WTC11 (cell line): Measurements from ENCODE around the gene IGFL1. TPM values are rescaled to one million over a fixed set of nuclear protein-coding genes. Genes with fewer than 3 reads are reported as not detected.

Experiments
- ATAC-seq: fragments of 200-7000 bp; cut with Tn5 transposase; 2 replicates; pipeline ENCODE4 v1.10.0; 2021; ENCODE audit warnings: mild to moderate bottlenecking, moderate library complexity
- CTCF ChIA-PET: fragments of 300-600 bp; sonication (Branson Sonifier 250); formaldehyde crosslinking; loops from one replicate; lab custom pipeline; 2021; ENCODE audit warnings: antibody characterized with exemption; lab: Charles Lee
- POLR2A ChIA-PET: fragments of 350-600 bp; sonication (Branson Sonifier 250); formaldehyde crosslinking; loops from one replicate; lab custom pipeline; 2021; ENCODE audit warnings: antibody characterized with exemption; lab: Charles Lee
- DNase-seq: peaks from one replicate; pipeline ENCODE4 v3.0.0; 2021; ENCODE audit warnings: low spot score
- H3K27ac Mint-ChIP-seq: 2 replicates; pipeline ENCODE4 v1.8.0; 2021; ENCODE audit warnings: mixed read lengths
- H3K27me3 Mint-ChIP-seq: 2 replicates; pipeline ENCODE4 v1.8.0; 2021; ENCODE audit warnings: low read depth, mild to moderate bottlenecking, moderate library complexity, mixed read lengths
- H3K36me3 Mint-ChIP-seq: 2 replicates; pipeline ENCODE4 v1.8.0; 2021; ENCODE audit warnings: mixed read lengths
- H3K4me1 Mint-ChIP-seq: 2 replicates; pipeline ENCODE4 v1.8.0; 2022; ENCODE audit warnings: mixed read lengths
- H3K4me3 Mint-ChIP-seq: 2 replicates; pipeline ENCODE4 v1.8.0; 2021; ENCODE audit warnings: mild to moderate bottlenecking, moderate library complexity, mixed read lengths
- H3K9me3 Mint-ChIP-seq: 2 replicates; pipeline ENCODE4 v1.8.0; 2021; ENCODE audit warnings: mixed read lengths
- AR ChIP-seq: fragments of 250-450 bp; sonication (Bioruptor Pico); IDR thresholded peaks from 2 replicates; pipeline ENCODE4 v1.9.0; 2021; ENCODE audit warnings: mild to moderate bottlenecking
- ARID4B ChIP-seq: sonication (generic); formaldehyde crosslinking; IDR thresholded peaks from 2 replicates; pipeline ENCODE4 v1.8.0; 2023; ENCODE audit warnings: missing genetic modification reagents, mild to moderate bottlenecking, borderline replicate concordance
- CDX4 ChIP-seq: fragments of 250-450 bp; sonication (Bioruptor Pico); IDR thresholded peaks from 2 replicates; pipeline ENCODE4 v1.9.0; 2021; ENCODE audit warnings: moderate library complexity, mild to moderate bottlenecking, inconsistent platforms, borderline replicate concordance
- CREB1 ChIP-seq: sonication (generic); formaldehyde crosslinking; IDR thresholded peaks from 2 replicates; pipeline ENCODE4 v1.8.0; 2023; ENCODE audit warnings: mild to moderate bottlenecking, missing genetic modification reagents
- CREM ChIP-seq: sonication (generic); formaldehyde crosslinking; IDR thresholded peaks from 2 replicates; pipeline ENCODE4 v1.8.1; 2022; ENCODE audit warnings: mild to moderate bottlenecking, missing genetic modification reagents, moderate library complexity
- EMX1 ChIP-seq: fragments of 250-450 bp; sonication (Bioruptor Pico); IDR thresholded peaks from 2 replicates; pipeline ENCODE4 v1.8.0; 2021; ENCODE audit warnings: mild to moderate bottlenecking
- ETV6 ChIP-seq: sonication (generic); formaldehyde crosslinking; IDR thresholded peaks from 2 replicates; pipeline ENCODE4 v1.8.1; 2022; ENCODE audit warnings: mild to moderate bottlenecking, missing genetic modification reagents
- FOXJ3 ChIP-seq: sonication (generic); formaldehyde crosslinking; IDR thresholded peaks from 2 replicates; pipeline ENCODE4 v1.9.0; 2021; ENCODE audit warnings: missing genetic modification reagents, mild to moderate bottlenecking, borderline replicate concordance
- FOXP1 ChIP-seq: sonication (generic); formaldehyde crosslinking; IDR thresholded peaks from 2 replicates; pipeline ENCODE4 v1.8.0; 2022; ENCODE audit warnings: missing genetic modification reagents, mild to moderate bottlenecking, moderate library complexity, borderline replicate concordance
- KAT7 ChIP-seq: sonication (generic); formaldehyde crosslinking; IDR thresholded peaks from 2 replicates; pipeline ENCODE4 v1.8.1; 2023; ENCODE audit warnings: missing genetic modification reagents, mild to moderate bottlenecking, borderline replicate concordance
- MAX ChIP-seq: sonication (generic); formaldehyde crosslinking; IDR thresholded peaks from 2 replicates; pipeline ENCODE4 v1.8.0; 2022; ENCODE audit warnings: mild to moderate bottlenecking, missing genetic modification reagents
- MYBL2 ChIP-seq: sonication (generic); formaldehyde crosslinking; IDR thresholded peaks from 2 replicates; pipeline ENCODE4 v1.8.1; 2023; ENCODE audit warnings: mild to moderate bottlenecking, moderate library complexity, missing genetic modification reagents
- NR1H2 ChIP-seq: sonication (generic); formaldehyde crosslinking; IDR thresholded peaks from 2 replicates; pipeline ENCODE4 v1.9.0; 2021; ENCODE audit warnings: mild to moderate bottlenecking, moderate library complexity, missing genetic modification reagents
- OVOL2 ChIP-seq: fragments of 250-450 bp; sonication (Bioruptor Pico); IDR thresholded peaks from 2 replicates; pipeline ENCODE4 v1.9.0; 2021; ENCODE audit warnings: mild to moderate bottlenecking, borderline replicate concordance
- PREB ChIP-seq: sonication (generic); formaldehyde crosslinking; IDR thresholded peaks from 2 replicates; pipeline ENCODE4 v1.8.1; 2022; ENCODE audit warnings: mild to moderate bottlenecking, missing genetic modification reagents, moderate library complexity, borderline replicate concordance
- RELA ChIP-seq: sonication (generic); formaldehyde crosslinking; IDR thresholded peaks from 2 replicates; pipeline ENCODE4 v1.8.1; 2022; ENCODE audit warnings: missing genetic modification reagents, mild to moderate bottlenecking, borderline replicate concordance
- RORB ChIP-seq: fragments of 250-450 bp; sonication (Bioruptor Pico); IDR thresholded peaks from 2 replicates; pipeline ENCODE4 v1.9.0; 2021; ENCODE audit warnings: mild to moderate bottlenecking
- SOX15 ChIP-seq: fragments of 250-450 bp; sonication (Bioruptor Pico); IDR thresholded peaks from 2 replicates; pipeline ENCODE4 v1.9.0; 2021; ENCODE audit warnings: mild to moderate bottlenecking
- TP53 ChIP-seq: sonication (generic); formaldehyde crosslinking; IDR thresholded peaks from 2 replicates; pipeline ENCODE4 v1.8.1; 2023; ENCODE audit warnings: mild to moderate bottlenecking, missing genetic modification reagents
- ZBTB43 ChIP-seq: sonication (generic); formaldehyde crosslinking; IDR thresholded peaks from 2 replicates; pipeline ENCODE4 v1.8.1; 2023; ENCODE audit warnings: mild to moderate bottlenecking, missing genetic modification reagents
- ZNF138 ChIP-seq: sonication (generic); formaldehyde crosslinking; conservative IDR thresholded peaks from 2 replicates; pipeline ENCODE4 v1.8.1; 2022; ENCODE audit warnings: mild to moderate bottlenecking, moderate library complexity, missing genetic modification reagents
- ZNF263 ChIP-seq: sonication (generic); formaldehyde crosslinking; IDR thresholded peaks from 2 replicates; pipeline ENCODE4 v1.8.1; 2022; ENCODE audit warnings: low read depth, mild to moderate bottlenecking, moderate library complexity, missing genetic modification reagents
- ZNF281 ChIP-seq: sonication (generic); formaldehyde crosslinking; IDR thresholded peaks from 2 replicates; pipeline ENCODE4 v1.8.0; 2023; ENCODE audit warnings: mild to moderate bottlenecking, missing genetic modification reagents
- ZNF317 ChIP-seq: sonication (generic); formaldehyde crosslinking; IDR thresholded peaks from 2 replicates; pipeline ENCODE4 v1.8.1; 2023; ENCODE audit warnings: low read depth, mild to moderate bottlenecking, moderate library complexity, missing genetic modification reagents, borderline replicate concordance
- ZNF423 ChIP-seq: fragments of 250-450 bp; sonication (Bioruptor Pico); IDR thresholded peaks from 2 replicates; pipeline ENCODE4 v2.1.2; 2022; ENCODE audit warnings: mild to moderate bottlenecking, moderate library complexity
- ZNF671 ChIP-seq: fragments of 250-450 bp; sonication (Bioruptor Pico); IDR thresholded peaks from 2 replicates; pipeline ENCODE4 v1.8.0; 2021; ENCODE audit warnings: mild to moderate bottlenecking
- total RNA-seq: library from RNA; stranded (reverse); gene quantifications from 3 replicates; pipeline ENCODE4 v1.2.3, GENCODE V29; 2021

Gene IGFL1
- total RNA-seq, 1 experiment from 2014 or later, result not detected

- peak; percentile 81 for DNase-seq
- POLR2A ChIA-PET, result no interaction called here
- H3K9me3 Mint-ChIP-seq, result peaks cover 8% of the 10 kb centered on the region
- peaks cover 3% of the 10 kb centered on the region for H3K4me1 Mint-ChIP-seq
- CTCF ChIA-PET, result interaction anchor here (0.6 to 1.6 kb wide), 3 partner anchors 29 to 142 kb away, joined by 3 to 13 read pairs (median 5); no protein-coding TSS in a partner anchor
- H3K4me3 Mint-ChIP-seq, result no peak overlapping the region
- peaks cover 11% of the 10 kb centered on the region for H3K27me3 Mint-ChIP-seq
- no peaks in the 10 kb centered on the region for H3K36me3 Mint-ChIP-seq
- peak; percentile 61 for ATAC-seq
- no peak overlapping the region for H3K27ac Mint-ChIP-seq
- no peak for TF ChIP-seq CREB1 (CRISPR knock-in tag)
- TF ChIP-seq CDX4 (CRISPR knock-in tag), result no peak
- TF ChIP-seq ZBTB43 (CRISPR knock-in tag), result no peak
- no peak for TF ChIP-seq ZNF138
- TF ChIP-seq RORB (CRISPR knock-in tag), result no peak
- no peak for TF ChIP-seq ZNF671 (CRISPR knock-in tag)
- TF ChIP-seq RELA (CRISPR knock-in tag), result no peak
- no peak for TF ChIP-seq KAT7 (CRISPR knock-in tag)
- TF ChIP-seq ZNF263 (CRISPR knock-in tag), result no peak
- 0 out of 2 replicates have a peak, but pooled peaks have one; percentile 57 for TF ChIP-seq ZNF281
- no peak for TF ChIP-seq CREM (CRISPR knock-in tag)
- no peak for TF ChIP-seq AR (CRISPR knock-in tag)
- TF ChIP-seq NR1H2 (CRISPR knock-in tag), result no peak
- TF ChIP-seq PREB (CRISPR knock-in tag), result no peak
- TF ChIP-seq MYBL2, result no peak
- TF ChIP-seq SOX15 (CRISPR knock-in tag), result no peak
- no peak for TF ChIP-seq ZNF423
- TF ChIP-seq ETV6 (CRISPR knock-in tag), result no peak
- no peak for TF ChIP-seq FOXP1
- TF ChIP-seq MAX (CRISPR knock-in tag), result peak; percentile 47; the same call in 1 of the 2 replicates
- no peak for TF ChIP-seq FOXJ3 (CRISPR knock-in tag)
- no peak for TF ChIP-seq EMX1 (CRISPR knock-in tag)
- peak; percentile 40; the same call in 1 of the 2 replicates for TF ChIP-seq TP53 (CRISPR knock-in tag)
- peak; percentile 84 for TF ChIP-seq ARID4B (CRISPR knock-in tag)
- no peak for TF ChIP-seq OVOL2 (CRISPR knock-in tag)
- no peak for TF ChIP-seq ZNF317 (CRISPR knock-in tag)
Measured at GRCh38 chr19:46218160-46218559, 11.4 kb upstream of the IGFL1 start.
